Right lobe of liver (tissue), 4 donors: ENCODE results near the gene LEP.

Experiments
- CTCF ChIP-seq, 4 donors: fragments of 200-600 bp in 3 of 4; fragments of 450-650 bp in 1 of 4; IDR thresholded peaks; one replicate each; pipeline versions ENCODE4 v1.5.1 to v1.8.0; 2016 to 2022; ENCODE audit warnings: antibody characterized with exemption in 4 of 4, mild to moderate bottlenecking in 2 of 4
- POLR2A ChIP-seq: fragments of 450-650 bp; IDR thresholded peaks from one replicate; pipeline ENCODE4 v1.6.1; 2017; ENCODE audit warnings: antibody characterized with exemption, mild to moderate bottlenecking
- donor health status: DM: no; HTN: no; CAD: no.
- donor health status: DM: no; HTN: no; CAD: no.
- donor health status: DM: no; HTN: yes; CAD: no.

- TF ChIP-seq CTCF (IDR thresholded peaks at IDR 0.05) (no peak), POLR2A (no peak)
These were observed 38.0 kb upstream of the LEP start for GRCh38 chr7:128203047-128203491.
